ENCODE data around the gene CDAN1. TPM values are rescaled to one million over a fixed set of nuclear protein-coding genes. Genes with fewer than 3 reads are reported as not detected.

CDAN1 gene
- total and polyA plus RNA-seq, 2 donors (not counting 1 experiment from before 2014, with no cell fraction given), result 3.0 to 8.9 TPM

- Histone ChIP-seq H3K4me3 (replicated peaks in 1 of 4; ENCODE audit: control extremely low read depth in 1 of 4, insufficient read depth in 1 of 4, low read depth in 3 of 4, low read length in 4 of 4) (peak overlapping the region; percentile 69 to 82 (median 72)), H3K9me3 (ENCODE audit: control insufficient read depth, insufficient read depth, low read depth, low read length) (no peaks in the 10 kb centered on the region), H3K36me3 (ENCODE audit: control insufficient read depth, insufficient read depth, low read length) (peaks cover 22% of the 10 kb centered on the region), H4K20me1 (ENCODE audit: control insufficient read depth, extremely low read depth, insufficient read depth, low read length) (no peaks in the 10 kb centered on the region), H3K79me2 (ENCODE audit: control insufficient read depth, insufficient read depth, low read length) (peaks cover 6% of the 10 kb centered on the region), H3K4me1 (ENCODE audit: control insufficient read depth, extremely low read depth, insufficient read depth, low read length) (peaks cover 3% of the 10 kb centered on the region), H3K27me3 (ENCODE audit: control insufficient read depth, insufficient read depth, low read length) (no peaks in the 10 kb centered on the region), H3K27ac (ENCODE audit: insufficient read depth, low read length) (peak overlapping the region; percentile 56), H3K9ac (ENCODE audit: insufficient read depth, low read length) (peak overlapping the region; percentile 71), H3K4me2 (ENCODE audit: extremely low read depth, insufficient read depth, low read length) (peak overlapping the region; percentile 94), H2AFZ (ENCODE audit: low read length) (no peak overlapping the region)
- no peak for TF ChIP-seq CTCF (conservative IDR thresholded peaks at IDR 0.05 in 1 of 2, IDR thresholded peaks at IDR 0.05 in 1 of 2; ENCODE audit: low read depth in 1 of 2, low read length in 2 of 2)
- no peak for TF ChIP-seq EZH2 (IDR thresholded peaks at IDR 0.05; ENCODE audit: low read length, missing control alignments)
- no peak for DNase-seq (ENCODE audit: low read depth in 2 of 2)
Observed at GRCh38 chr15:42735382-42736165, 1.4 kb downstream of the CDAN1 start.

GRCh38 chr15:42734076-42734672 lies 2.8 kb downstream of the CDAN1 start:
- no peak overlapping the region for H3K27ac ChIP-seq (ENCODE audit: insufficient read depth, low read length)
- peaks cover 31% of the 10 kb centered on the region for H3K36me3 ChIP-seq (ENCODE audit: control insufficient read depth, insufficient read depth, low read length)
- no peaks in the 10 kb centered on the region for H3K9me3 ChIP-seq (ENCODE audit: control insufficient read depth, insufficient read depth, low read depth, low read length)
- TF ChIP-seq EZH2 (IDR thresholded peaks at IDR 0.05; ENCODE audit: low read length, missing control alignments), result no peak
- no peak for TF ChIP-seq CTCF (conservative IDR thresholded peaks at IDR 0.05 in 1 of 2, IDR thresholded peaks at IDR 0.05 in 1 of 2; ENCODE audit: low read depth in 1 of 2, low read length in 2 of 2)
- DNase-seq (ENCODE audit: low read depth in 2 of 2), result no peak
- H3K4me1 ChIP-seq (ENCODE audit: control insufficient read depth, extremely low read depth, insufficient read depth, low read length), result peaks cover 3% of the 10 kb centered on the region
- no peak overlapping the region for H3K4me3 ChIP-seq (replicated peaks in 1 of 4; ENCODE audit: control extremely low read depth in 1 of 4, insufficient read depth in 1 of 4, low read depth in 3 of 4, low read length in 4 of 4)
- H2AFZ ChIP-seq (ENCODE audit: low read length), result no peak overlapping the region
- H3K79me2 ChIP-seq (ENCODE audit: control insufficient read depth, insufficient read depth, low read length), result peaks cover 6% of the 10 kb centered on the region
- peak overlapping the region; percentile 2 for H3K9ac ChIP-seq (ENCODE audit: insufficient read depth, low read length)
- no peaks in the 10 kb centered on the region for H3K27me3 ChIP-seq (ENCODE audit: control insufficient read depth, insufficient read depth, low read length)
- no peaks in the 10 kb centered on the region for H4K20me1 ChIP-seq (ENCODE audit: control insufficient read depth, extremely low read depth, insufficient read depth, low read length)
- H3K4me2 ChIP-seq (ENCODE audit: extremely low read depth, insufficient read depth, low read length), result no peak overlapping the region

GRCh38 chr15:42733027-42733426 lies 3.9 kb downstream of the CDAN1 start:
- no peak overlapping the region for H3K4me3 ChIP-seq (replicated peaks in 1 of 4; ENCODE audit: control extremely low read depth in 1 of 4, insufficient read depth in 1 of 4, low read depth in 3 of 4, low read length in 4 of 4)
- peaks cover 6% of the 10 kb centered on the region for H3K79me2 ChIP-seq (ENCODE audit: control insufficient read depth, insufficient read depth, low read length)
- H3K4me2 ChIP-seq (ENCODE audit: extremely low read depth, insufficient read depth, low read length), result no peak overlapping the region
- no peak overlapping the region for H3K9ac ChIP-seq (ENCODE audit: insufficient read depth, low read length)
- H3K27ac ChIP-seq (ENCODE audit: insufficient read depth, low read length), result no peak overlapping the region
- H3K9me3 ChIP-seq (ENCODE audit: control insufficient read depth, insufficient read depth, low read depth, low read length), result no peaks in the 10 kb centered on the region
- H3K4me1 ChIP-seq (ENCODE audit: control insufficient read depth, extremely low read depth, insufficient read depth, low read length), result peaks cover 3% of the 10 kb centered on the region
- H4K20me1 ChIP-seq (ENCODE audit: control insufficient read depth, extremely low read depth, insufficient read depth, low read length), result no peaks in the 10 kb centered on the region
- no peaks in the 10 kb centered on the region for H3K27me3 ChIP-seq (ENCODE audit: control insufficient read depth, insufficient read depth, low read length)
- no peak overlapping the region for H2AFZ ChIP-seq (ENCODE audit: low read length)
- no peak for DNase-seq (ENCODE audit: low read depth in 2 of 2)
- TF ChIP-seq EZH2 (IDR thresholded peaks at IDR 0.05; ENCODE audit: low read length, missing control alignments) (no peak), CTCF (conservative IDR thresholded peaks at IDR 0.05 in 1 of 2, IDR thresholded peaks at IDR 0.05 in 1 of 2; ENCODE audit: low read depth in 1 of 2, low read length in 2 of 2) (no peak)
- peaks cover 39% of the 10 kb centered on the region for H3K36me3 ChIP-seq (ENCODE audit: control insufficient read depth, insufficient read depth, low read length)
